HG02852 (cell line): Measurements from ENCODE around the gene GPC6.

Experiments used
- ATAC-seq: cut with Tn5 transposase; IDR thresholded peaks from one replicate; pipeline ENCODE4 v1.9.1; 2021; ENCODE audit warnings: mild to moderate bottlenecking, moderate library complexity; ENCODE audit not compliant: unreplicated experiment

Gene GPC6

DNA sequence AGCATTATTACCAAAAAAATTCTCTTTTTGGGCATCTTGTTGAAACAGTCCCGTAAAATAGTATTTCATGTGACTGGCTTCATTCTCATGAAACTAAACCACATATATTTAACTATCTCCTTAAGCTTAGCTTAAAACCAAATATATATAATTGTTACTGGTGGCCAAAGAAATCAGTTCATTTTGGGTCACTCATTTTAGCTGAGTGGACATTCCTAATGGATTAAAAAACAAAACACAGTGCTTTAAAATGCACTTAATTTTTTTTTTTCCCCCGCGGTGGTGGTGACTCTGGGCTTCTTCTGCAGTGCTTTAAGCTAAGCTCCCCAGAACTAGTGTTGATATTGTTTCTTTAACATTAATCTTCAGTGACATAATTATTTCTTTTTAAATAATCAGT, 540.1 kb downstream of the GPC6 start:
- ATAC-seq = no peak

DNA sequence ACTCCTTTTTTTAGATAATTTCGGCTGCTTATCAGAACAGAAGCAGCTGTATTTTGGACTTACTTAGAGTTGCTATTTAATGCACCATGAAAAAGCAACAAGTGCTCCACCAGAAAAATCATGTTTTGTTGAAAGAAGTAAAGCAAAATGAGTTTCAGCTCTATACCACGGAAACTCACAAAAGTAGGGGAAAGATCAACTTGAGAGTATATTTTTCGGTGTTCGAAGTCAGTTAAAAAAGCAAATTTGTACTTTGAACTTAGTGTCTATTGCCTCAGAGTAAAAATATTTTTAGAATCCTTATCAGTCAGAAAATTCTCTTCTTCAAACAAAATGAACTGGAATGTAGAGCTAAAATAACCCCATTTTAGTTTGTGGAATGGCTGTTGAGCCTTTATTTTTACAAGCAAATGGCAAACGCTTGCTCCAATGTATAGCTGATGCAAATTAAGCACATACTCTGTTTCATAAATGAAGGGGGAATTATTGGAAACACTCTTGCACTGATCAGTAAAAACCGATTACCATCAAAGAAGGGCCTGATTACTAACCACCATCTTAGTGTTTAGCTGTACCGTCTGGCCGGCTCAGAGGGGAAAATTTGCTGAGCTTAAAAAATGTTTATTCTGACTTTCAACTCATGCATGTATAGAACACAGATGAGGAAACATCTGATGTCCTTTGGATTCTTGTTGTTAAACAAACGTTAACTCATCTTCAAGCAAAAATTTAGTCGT, 540.7 kb downstream of the GPC6 start:
- ATAC-seq = no peak

GRCh38 chr13:93767917-93768409, 541.4 kb downstream of the GPC6 start:
- ATAC-seq = no peak

GRCh38 chr13:93769101-93769500, 542.5 kb downstream of the GPC6 start:
- ATAC-seq = no peak

GRCh38 chr13:93769607-93770006, 543.0 kb downstream of the GPC6 start:
- no peak for ATAC-seq

- no peak for ATAC-seq
Observed at GRCh38 chr13:93771227-93771626, 544.6 kb downstream of the GPC6 start.

- ATAC-seq = no peak
Observed at GRCh38 chr13:93771782-93772181, 545.2 kb downstream of the GPC6 start.

DNA sequence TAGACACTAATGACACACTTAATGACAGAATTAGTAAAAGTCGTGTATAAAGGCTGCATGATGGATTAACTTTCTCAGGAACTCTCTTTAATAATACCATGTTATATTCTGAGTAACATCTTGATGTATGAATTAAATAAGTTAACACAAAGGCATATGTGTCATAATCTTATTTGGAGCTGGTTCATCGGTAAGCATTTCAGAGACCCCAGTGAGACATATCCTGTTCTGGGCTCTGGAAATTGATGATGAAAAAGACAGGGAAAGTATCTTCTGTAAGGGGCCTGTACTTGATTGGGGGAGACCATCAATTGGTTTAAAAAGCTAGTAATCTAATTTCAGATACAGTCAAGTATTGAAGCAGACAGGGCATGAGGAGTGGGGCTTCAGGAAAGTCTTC, 547.9 kb downstream of the GPC6 start:
- no peak for ATAC-seq

DNA sequence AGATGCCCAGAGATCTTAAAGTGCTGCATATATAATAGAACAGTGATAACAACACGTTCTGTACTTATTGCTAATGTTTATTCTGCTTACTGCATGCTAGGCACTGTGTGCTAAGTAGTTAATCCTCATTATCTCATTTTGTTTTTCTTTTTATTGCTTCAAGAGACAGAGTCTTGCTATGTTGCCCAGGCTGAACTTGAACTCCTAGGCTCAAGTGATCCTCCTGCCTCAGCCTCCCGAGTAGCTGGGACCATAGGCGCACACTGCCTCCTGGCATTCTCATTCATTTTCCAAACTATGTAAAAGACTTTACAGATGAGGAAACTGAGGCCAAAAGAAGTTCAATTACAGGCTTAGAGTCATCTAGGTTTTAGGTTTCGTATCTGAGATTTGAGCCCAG, 548.4 kb downstream of the GPC6 start:
- ATAC-seq = no peak

- ATAC-seq = no peak
Observed at GRCh38 chr13:93775507-93776108, 549.0 kb downstream of the GPC6 start.

DNA sequence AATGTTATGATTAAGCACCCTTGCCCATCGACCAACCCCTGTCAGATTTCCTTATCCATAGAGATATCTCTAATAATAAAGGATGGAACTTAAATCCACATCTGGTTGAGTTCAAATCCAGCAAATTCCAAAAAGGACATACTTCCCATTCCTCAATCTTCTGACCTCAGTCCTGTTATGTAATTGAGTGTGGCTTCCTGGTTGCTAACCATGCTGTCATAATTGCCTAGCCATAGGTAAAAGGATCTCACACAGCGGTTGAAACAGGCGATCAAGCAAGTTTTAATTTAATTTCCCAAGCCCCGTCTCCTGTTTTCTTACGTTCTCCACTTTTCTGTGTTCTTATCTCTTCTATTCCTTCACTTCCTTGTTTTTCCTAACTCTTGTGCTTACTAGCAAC, 550.3 kb downstream of the GPC6 start:
- ATAC-seq = no peak

DNA sequence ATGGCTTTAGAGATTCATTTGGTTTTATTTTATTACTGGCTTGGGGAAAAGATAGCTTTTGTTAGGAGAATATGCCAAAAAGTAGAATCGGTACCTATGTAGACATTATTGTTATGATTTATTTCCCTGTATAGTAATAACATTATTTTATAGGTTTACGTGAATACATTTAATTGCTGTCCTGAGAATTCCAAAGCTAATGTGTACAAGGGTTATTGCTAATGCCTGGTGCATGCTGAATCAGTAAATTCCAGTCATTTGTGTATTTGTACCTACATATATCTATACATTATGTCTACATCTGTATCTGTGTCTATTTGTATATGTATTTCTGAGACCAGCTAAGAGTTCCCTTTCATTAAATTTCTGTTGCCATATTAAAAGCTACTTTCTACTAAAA, 550.9 kb downstream of the GPC6 start:
- ATAC-seq = no peak

- ATAC-seq = no peak
Observed at GRCh38 chr13:93778548-93778947, 551.9 kb downstream of the GPC6 start.

- no peak for ATAC-seq
Observed at GRCh38 chr13:93784191-93784590, 557.6 kb downstream of the GPC6 start.

DNA sequence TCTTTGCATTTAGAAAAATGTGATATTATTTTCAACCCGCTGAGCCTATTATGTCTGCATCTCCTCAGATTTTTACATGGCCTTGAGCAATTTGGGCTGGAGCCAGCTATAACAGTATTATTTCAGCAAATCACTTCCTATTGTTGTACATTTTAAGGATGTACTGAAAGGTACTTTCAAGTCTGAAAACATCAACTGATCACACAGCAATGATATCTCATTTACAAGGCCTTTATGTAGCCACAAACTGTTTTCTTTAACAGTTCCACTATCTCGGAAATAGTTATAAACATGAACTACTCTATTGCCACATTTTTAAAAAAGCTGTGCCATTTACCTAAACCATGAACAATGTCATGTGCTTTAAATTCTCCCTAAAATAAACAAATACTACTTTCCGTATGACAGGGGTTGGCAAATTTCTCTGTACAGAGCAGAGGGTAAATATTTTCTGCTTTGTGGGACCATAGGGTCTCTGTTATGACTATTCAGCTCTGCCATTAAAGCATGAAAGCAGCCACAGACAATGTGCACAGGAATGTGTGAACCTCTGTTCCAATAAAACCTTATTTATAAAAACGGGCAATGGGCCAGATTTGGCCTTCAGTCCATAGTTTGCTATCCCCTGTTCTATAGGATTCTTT, 560.4 kb downstream of the GPC6 start:
- no peak for ATAC-seq

GRCh38 chr13:93788456-93788855, 561.8 kb downstream of the GPC6 start:
- no peak for ATAC-seq

GRCh38 chr13:93789058-93789457, 562.5 kb downstream of the GPC6 start:
- ATAC-seq = no peak

DNA sequence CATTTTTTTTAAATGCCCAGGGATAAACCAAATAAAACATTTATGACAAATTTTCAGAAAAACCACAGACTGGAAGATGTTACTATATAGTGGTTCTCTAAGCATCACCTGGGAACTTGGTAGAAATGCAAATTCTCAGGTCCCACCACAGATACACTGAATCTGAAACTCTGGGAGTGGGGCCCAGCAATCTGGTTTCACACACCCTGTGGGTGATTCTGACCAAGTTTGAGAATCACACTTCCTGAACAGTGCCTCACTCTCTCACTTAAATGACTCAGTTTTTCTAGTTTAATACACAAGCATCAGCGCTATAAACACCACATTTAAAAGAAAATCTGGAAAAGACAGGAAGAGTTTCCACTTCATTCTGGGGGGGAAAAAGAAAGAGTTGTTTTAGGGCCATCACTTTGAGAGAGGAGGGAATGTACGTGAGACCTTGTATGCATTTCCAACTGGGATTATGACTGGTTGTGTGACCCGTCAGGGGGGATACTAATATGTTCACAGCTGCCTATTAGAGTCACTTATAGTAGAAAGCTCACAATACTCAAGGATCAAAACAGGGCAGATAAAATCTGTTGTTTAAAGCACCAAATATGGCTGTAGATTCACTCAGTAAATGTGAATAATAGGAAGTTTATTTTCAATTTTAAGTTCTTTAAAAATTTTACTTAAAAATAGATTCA, 567.7 kb downstream of the GPC6 start:
- ATAC-seq = peak; percentile 89

- peak; percentile 68 for ATAC-seq
Observed at GRCh38 chr13:93797463-93797862, 570.9 kb downstream of the GPC6 start.

GRCh38 chr13:93800342-93800741, 573.7 kb downstream of the GPC6 start:
- no peak for ATAC-seq

GRCh38 chr13:93805736-93806135, 579.1 kb downstream of the GPC6 start:
- ATAC-seq = no peak

- ATAC-seq = no peak
Observed at GRCh38 chr13:93806861-93807260, 580.3 kb downstream of the GPC6 start.
